Esophagus squamous epithelium (tissue), 5 donors: ENCODE data around the gene ARG1. TPM values are rescaled to one million over a fixed set of nuclear protein-coding genes. Genes with fewer than 3 reads are reported as not detected.
"Not testable (repeated sequence)": the region's sequence is repeated elsewhere in the genome, so short reads cannot be mapped to it uniquely, and the experiment has no call there.

Source experiments
- DNase-seq: peaks from one replicate; lab custom pipeline; 2025; lab: John Stamatoyannopoulos, UW
- H3K27ac ChIP-seq, 4 donors: fragments of 200-600 bp; sonication (generic); one replicate each; pipeline ENCODE4 v1.5.1; 2016 to 2019; ENCODE audit warnings: mild to moderate bottlenecking in 1 of 4
- H3K27me3 ChIP-seq, 4 donors: fragments of 200-600 bp; sonication (generic); 1 replicate in 3 of 4; 2 replicates in 1 of 4; pipeline versions ENCODE4 v1.5.1 to v1.6.0; 2017 to 2021; ENCODE audit warnings: antibody characterized with exemption in 1 of 4
- H3K36me3 ChIP-seq, 3 donors: fragments of 200-600 bp; sonication (generic); one replicate each; pipeline ENCODE4 v1.5.1; 2016 to 2019
- H3K4me1 ChIP-seq, 3 donors: fragments of 200-600 bp; sonication (generic); one replicate each; pipeline ENCODE4 v1.5.1; 2017 to 2019
- H3K4me3 ChIP-seq, 4 donors: fragments of 200-600 bp; sonication (generic); 1 replicate in 3 of 4; 2 replicates in 1 of 4; pipeline ENCODE4 v1.5.1; 2016 to 2019; ENCODE audit warnings: mild to moderate bottlenecking in 2 of 4, moderate library complexity in 1 of 4
- H3K9me3 ChIP-seq, 3 donors: fragments of 200-600 bp; sonication (generic); one replicate each; pipeline ENCODE4 v1.5.1; 2016 to 2019
- CTCF ChIP-seq, 6 experiments: fragments of 450-650 bp in 4 of 6; fragments of 200-600 bp in 2 of 6; sonication (generic) in 2 of 6; IDR thresholded peaks; one replicate each; pipeline ENCODE4 v1.5.1; 2016 to 2019; ENCODE audit warnings: antibody characterized with exemption in 6 of 6, mild to moderate bottlenecking in 4 of 6, moderate library complexity in 4 of 6
- POLR2A ChIP-seq, 4 donors: fragments of 450-650 bp; IDR thresholded peaks; one replicate each; pipeline ENCODE4 v1.6.1; 2017; ENCODE audit warnings: antibody characterized with exemption in 4 of 4, mild to moderate bottlenecking in 4 of 4, moderate library complexity in 3 of 4
- WGBS, 2 donors: methylation state at CpG; one replicate each; pipeline ENCODE4 v1.1.5; 2018; 5-methylcytosine and 5-hydroxymethylcytosine counted together
- intact Hi-C: fragments of 100-400 bp; cut with DNase I; formaldehyde crosslinking; loops from one replicate; pipeline ENCODE4 v1.15.0; 2022
- total RNA-seq, 4 donors: library from RNA; depleted of rRNA; stranded (reverse); fragments of >200 nt; gene quantifications; one replicate each; pipeline ENCODE4 v1.1.0, GENCODE V29; 2016
- donor health status: DM: yes; HTN: yes; CAD: no.

ARG1 gene
- total RNA-seq, 4 donors from 2014 or later: 0.19 to 2.7 TPM; not detected in 2

DNA sequence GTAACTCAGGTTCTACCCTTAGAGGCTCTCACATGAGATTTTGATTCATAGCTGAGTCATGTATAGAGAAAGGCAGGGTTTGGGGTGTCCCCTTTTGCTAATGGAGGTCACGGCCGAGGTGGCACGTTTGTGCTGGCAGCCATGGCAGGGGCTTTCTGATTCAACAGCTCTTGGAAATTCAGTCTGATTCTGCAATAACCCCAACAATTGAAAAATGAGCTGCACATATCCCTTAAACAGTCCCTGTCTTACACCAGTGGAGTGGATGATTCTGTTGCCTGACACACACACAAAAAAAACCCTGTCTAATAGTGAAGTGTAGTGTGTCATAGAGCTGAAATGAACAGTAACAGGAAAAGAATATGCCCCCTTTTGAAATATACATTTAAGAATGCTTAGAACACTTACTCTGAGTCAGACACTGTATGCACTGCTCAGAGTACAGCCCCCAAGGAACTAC lies 40.4 kb upstream of the ARG1 start:
- no peak for DNase-seq
- 38 to 43% methylated on average over 3 of the region's 3 CpGs for WGBS, 2 donors
- Histone ChIP-seq H3K9me3 (no peaks in the 10 kb centered on the region), H3K36me3 (no peaks in the 10 kb centered on the region), H3K4me3 (no peak overlapping the region), H3K4me1 (no peaks in the 10 kb centered on the region), H3K27ac (no peak overlapping the region), H3K27me3 (no peaks in the 10 kb centered on the region)
- TF ChIP-seq POLR2A (IDR thresholded peaks at IDR 0.05): no peak
- intact Hi-C loops: loop anchor here (10.0 kb wide), 2 partner anchors 348 to 648 kb away; no protein-coding TSS in a partner anchor

DNA sequence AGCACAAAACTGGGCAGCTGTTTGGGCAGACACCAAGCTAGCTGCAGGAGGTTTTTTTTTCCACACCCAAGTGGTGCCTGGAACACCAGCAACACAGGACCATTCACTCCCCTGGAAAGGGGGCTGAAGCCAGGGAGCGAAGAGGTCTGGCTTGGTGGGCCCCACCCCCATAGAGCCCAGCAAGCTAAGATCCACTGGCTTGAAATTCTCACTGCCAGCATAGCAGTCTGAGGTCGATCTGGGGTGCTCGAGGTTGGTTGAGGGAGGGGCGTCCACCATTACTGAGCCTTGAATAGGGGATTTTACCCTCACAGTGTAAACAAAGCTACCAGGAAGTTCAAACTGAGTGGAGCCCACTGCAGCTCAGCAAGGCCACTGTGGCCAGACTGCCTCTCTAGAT lies 34.4 kb upstream of the ARG1 start:
- DNase-seq, H3K27ac ChIP-seq, H3K27me3 ChIP-seq, H3K4me1 ChIP-seq, H3K9me3 ChIP-seq, H3K4me3 ChIP-seq, H3K36me3 ChIP-seq: not testable (repeated sequence)
- no CpG with 5 or more reads among the region's 4 CpGs for WGBS, 2 donors
- intact Hi-C loops: loop anchor here (10.0 kb wide), 2 partner anchors 354 to 654 kb away; no protein-coding TSS in a partner anchor

- Histone ChIP-seq H3K27ac (no peak overlapping the region), H3K27me3 (no peaks in the 10 kb centered on the region), H3K4me1 (no peaks in the 10 kb centered on the region), H3K36me3 (no peaks in the 10 kb centered on the region), H3K4me3 (no peak overlapping the region), H3K9me3 (no peaks in the 10 kb centered on the region)
- 82 to 90% methylated on average over 2 of the region's 2 CpGs for WGBS, 2 donors
- TF ChIP-seq CTCF (IDR thresholded peaks at IDR 0.05) (no peak), POLR2A (IDR thresholded peaks at IDR 0.05) (no peak)
- DNase-seq: no peak
- intact Hi-C loops: no loop called here
Observed at GRCh38 chr6:131545317-131545716, 27.7 kb upstream of the ARG1 start.

DNA sequence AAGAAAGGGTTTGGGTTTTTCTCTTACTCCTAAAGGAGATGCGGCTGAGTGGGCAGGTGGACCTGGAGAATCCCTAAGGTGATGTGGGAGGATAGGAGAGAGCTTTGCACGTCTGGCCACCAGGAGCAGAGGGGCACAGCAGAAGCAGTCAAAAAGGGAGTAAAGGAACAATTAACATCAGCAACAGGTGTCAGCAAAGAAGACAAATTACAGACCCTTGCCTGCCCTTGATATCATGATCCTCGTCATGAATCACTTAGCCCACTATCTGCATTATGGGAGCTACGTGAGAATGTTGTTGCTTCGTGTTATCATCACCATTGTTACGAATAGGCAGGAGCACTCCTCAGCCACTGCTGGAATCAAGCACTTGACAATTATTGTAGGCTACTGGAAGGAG lies 25.5 kb upstream of the ARG1 start:
- TF ChIP-seq CTCF (IDR thresholded peaks at IDR 0.05): no peak
- TF ChIP-seq POLR2A (IDR thresholded peaks at IDR 0.05): no peak
- Histone ChIP-seq H3K36me3 (no peaks in the 10 kb centered on the region), H3K4me1 (no peaks in the 10 kb centered on the region), H3K27me3 (no peaks in the 10 kb centered on the region), H3K9me3 (no peaks in the 10 kb centered on the region), H3K4me3 (no peak overlapping the region), H3K27ac (no peak overlapping the region)
- DNase-seq: no peak
- intact Hi-C loops: no loop called here
- WGBS, 2 donors: 83 to 85% methylated on average over 6 of the region's 6 CpGs

DNA sequence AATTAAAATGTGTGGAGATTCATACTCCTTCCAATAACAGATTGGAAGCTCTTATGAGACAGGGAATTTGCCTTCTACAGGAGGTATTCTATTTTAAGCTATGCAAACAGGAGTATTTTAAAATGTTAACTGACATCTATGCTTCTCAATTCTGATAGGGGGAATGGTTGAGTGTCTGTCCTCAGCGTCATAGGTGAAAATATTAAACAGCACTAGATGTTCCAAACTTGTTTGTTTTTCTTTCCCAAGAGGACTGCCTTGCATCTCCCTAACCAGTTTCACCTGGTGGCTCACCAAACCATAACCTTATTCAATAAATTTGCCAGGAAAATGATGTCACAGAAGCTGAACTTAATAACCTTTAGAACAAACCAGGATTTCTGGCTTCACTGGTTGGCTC lies 24.6 kb upstream of the ARG1 start:
- TF ChIP-seq POLR2A (IDR thresholded peaks at IDR 0.05) (no peak), CTCF (IDR thresholded peaks at IDR 0.05) (no peak)
- intact Hi-C loops: no loop called here
- Histone ChIP-seq H3K4me1 (no peaks in the 10 kb centered on the region), H3K27ac (no peak overlapping the region), H3K36me3 (no peaks in the 10 kb centered on the region), H3K4me3 (no peak overlapping the region), H3K9me3 (no peaks in the 10 kb centered on the region), H3K27me3 (no peaks in the 10 kb centered on the region)
- WGBS, 2 donors: 57 to 77% methylated on average over 1 of the region's 1 CpG
- no peak for DNase-seq

DNA sequence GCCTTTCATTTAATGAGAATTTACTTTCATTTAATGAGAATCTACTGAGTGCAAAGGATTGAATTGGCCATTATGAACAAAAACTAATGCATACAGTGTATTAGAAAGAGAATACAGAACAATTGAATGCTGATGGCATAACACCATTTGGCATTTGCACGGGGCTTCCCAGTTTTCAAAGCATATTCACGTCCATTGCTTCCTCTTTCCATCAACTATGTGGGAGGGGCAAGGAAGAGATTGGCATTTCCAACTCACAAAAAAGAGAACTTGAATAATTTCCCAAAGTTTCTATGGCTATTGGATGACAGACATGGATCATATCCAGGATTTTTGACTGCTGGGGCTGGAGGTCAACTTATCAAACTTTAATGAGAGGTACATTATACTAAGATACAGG lies 23.2 kb upstream of the ARG1 start:
- Histone ChIP-seq H3K4me1 (no peaks in the 10 kb centered on the region), H3K27ac (no peak overlapping the region), H3K9me3 (no peaks in the 10 kb centered on the region), H3K36me3 (no peaks in the 10 kb centered on the region), H3K27me3 (no peaks in the 10 kb centered on the region), H3K4me3 (no peak overlapping the region)
- intact Hi-C loops: no loop called here
- 29 to 30% methylated on average over 2 of the region's 2 CpGs for WGBS, 2 donors
- no peak for TF ChIP-seq POLR2A (IDR thresholded peaks at IDR 0.05)
- no peak for TF ChIP-seq CTCF (IDR thresholded peaks at IDR 0.05)
- DNase-seq: no peak
